ENCODE data around the gene CERKL. TPM values are rescaled to one million over a fixed set of nuclear protein-coding genes. Genes with fewer than 3 reads are reported as not detected.

Gene CERKL
- total RNA-seq, 1 experiment from 2014 or later: 0.24 TPM

GRCh38 chr2:181675254-181675653 is 18.3 kb upstream of the CERKL start:
- Mint-ChIP-seq H3K27ac (no peak overlapping the region), H3K9me3 (no peaks in the 10 kb centered on the region), H3K27me3 (ENCODE audit: low read depth) (peaks cover 82% of the 10 kb centered on the region), H3K4me3 (no peak overlapping the region), H3K4me1 (peaks cover 28% of the 10 kb centered on the region), H3K36me3 (no peaks in the 10 kb centered on the region)
- CTCF ChIA-PET: no interaction called here
- no peak for DNase-seq (ENCODE audit: low spot score)
- no peak for ATAC-seq
- TF ChIP-seq E2F5 (CRISPR knock-in tag; IDR thresholded peaks at IDR 0.05): no peak
- TF ChIP-seq NR1H2 (CRISPR knock-in tag; IDR thresholded peaks at IDR 0.05): no peak
- no peak for TF ChIP-seq FOXJ3 (CRISPR knock-in tag; IDR thresholded peaks at IDR 0.05; ENCODE audit: borderline replicate concordance)
- POLR2A ChIA-PET: no interaction called here

- ChIA-PET CTCF (no interaction called here), POLR2A (no interaction called here)
- Mint-ChIP-seq H3K36me3 (no peaks in the 10 kb centered on the region), H3K9me3 (no peaks in the 10 kb centered on the region), H3K27ac (no peak overlapping the region), H3K4me3 (no peak overlapping the region), H3K4me1 (peaks cover 21% of the 10 kb centered on the region), H3K27me3 (ENCODE audit: low read depth) (peaks cover 77% of the 10 kb centered on the region)
- DNase-seq (ENCODE audit: low spot score) (no peak), ATAC-seq (no peak)
- TF ChIP-seq ZSCAN18 (CRISPR knock-in tag; IDR thresholded peaks at IDR 0.05) (no peak), ZNF281 (CRISPR knock-in tag; IDR thresholded peaks at IDR 0.05) (no peak), TEAD1 (CRISPR knock-in tag; IDR thresholded peaks at IDR 0.05) (no peak), ETV6 (CRISPR knock-in tag; IDR thresholded peaks at IDR 0.05) (no peak)
These were observed 17.6 kb upstream of the CERKL start for GRCh38 chr2:181674461-181674860.

- DNase-seq (ENCODE audit: low spot score): no peak
- ATAC-seq: no peak
- Mint-ChIP-seq H3K4me1 (peaks cover 13% of the 10 kb centered on the region), H3K9me3 (no peaks in the 10 kb centered on the region), H3K4me3 (no peak overlapping the region), H3K27ac (no peak overlapping the region), H3K27me3 (ENCODE audit: low read depth) (peaks cover 77% of the 10 kb centered on the region), H3K36me3 (no peaks in the 10 kb centered on the region)
- CTCF ChIA-PET: no interaction called here
- POLR2A ChIA-PET: no interaction called here
- TF ChIP-seq TP53 (CRISPR knock-in tag; IDR thresholded peaks at IDR 0.05) (no peak), USF2 (CRISPR knock-in tag; IDR thresholded peaks at IDR 0.05) (no peak), ELF4 (CRISPR knock-in tag; IDR thresholded peaks at IDR 0.05; ENCODE audit: low read depth) (no peak), KAT7 (CRISPR knock-in tag; IDR thresholded peaks at IDR 0.05; ENCODE audit: borderline replicate concordance) (no peak), ZBTB21 (CRISPR knock-in tag; IDR thresholded peaks at IDR 0.05; ENCODE audit: borderline replicate concordance) (no peak), E2F5 (CRISPR knock-in tag; IDR thresholded peaks at IDR 0.05) (no peak), CDX4 (CRISPR knock-in tag; IDR thresholded peaks at IDR 0.05; ENCODE audit: borderline replicate concordance) (no peak), ZNF138 (CRISPR knock-in tag; conservative IDR thresholded peaks at IDR 0.05) (no peak), EMX1 (CRISPR knock-in tag; IDR thresholded peaks at IDR 0.05) (no peak), NR3C1 (CRISPR knock-in tag; conservative IDR thresholded peaks at IDR 0.05; ENCODE audit: low read depth) (no peak), ZNF532 (CRISPR knock-in tag; IDR thresholded peaks at IDR 0.05; ENCODE audit: borderline replicate concordance) (no peak)
These were observed 16.3 kb upstream of the CERKL start for GRCh38 chr2:181673173-181673572.

All from WTC11 (cell line).